ENCODE results near the gene L2HGDH.
"Not testable (repeated sequence)": the region's sequence is repeated elsewhere in the genome, so short reads cannot be mapped to it uniquely, and the experiment has no call there.

Gene L2HGDH

GRCh38 chr14:50319721-50320120 lies 7.7 kb upstream of the L2HGDH start:
- no peak overlapping the region for H3K4me2 ChIP-seq (ENCODE audit: insufficient read depth, low read length)
- no peaks in the 10 kb centered on the region for H3K27me3 ChIP-seq (ENCODE audit: insufficient read depth, low read length, poor library complexity)
- peaks cover 26% of the 10 kb centered on the region for H3K79me2 ChIP-seq (ENCODE audit: insufficient read depth, low read length)
- peaks cover 4% of the 10 kb centered on the region; the same call in 1 of the 2 replicates for H4K20me1 ChIP-seq (ENCODE audit: insufficient read depth, low read length)
- H3K4me3 ChIP-seq (ENCODE audit: low read depth in 1 of 2, low read length in 2 of 2): no peak overlapping the region
- no peak for ATAC-seq (ENCODE audit: insufficient read depth, low read depth)
- no peaks in the 10 kb centered on the region for H3K9me3 ChIP-seq (ENCODE audit: insufficient read depth, low read length, severe bottlenecking)
- peaks cover 18% of the 10 kb centered on the region for H3K36me3 ChIP-seq (ENCODE audit: insufficient read depth, low read length)
- no peak overlapping the region for H3K9ac ChIP-seq (ENCODE audit: low read depth, low read length)
- H3K27ac ChIP-seq (ENCODE audit: low read length): no peak overlapping the region
- peaks cover 10% of the 10 kb centered on the region for H3K4me1 ChIP-seq (ENCODE audit: insufficient read depth, low read length)
- TF ChIP-seq CTCF (IDR thresholded peaks at IDR 0.05; ENCODE audit: borderline replicate concordance, extremely low read depth, low read length, poor library complexity, severe bottlenecking): no peak
- TF ChIP-seq EZH2 (IDR thresholded peaks at IDR 0.05; ENCODE audit: borderline replicate concordance, low read depth, low read length, severe bottlenecking): no peak
- no peak for DNase-seq
- no peak overlapping the region for H2AFZ ChIP-seq (ENCODE audit: low read depth, low read length)

GRCh38 chr14:50319293-50319692 lies 7.3 kb upstream of the L2HGDH start:
- no peak overlapping the region for H3K9ac ChIP-seq (ENCODE audit: low read depth, low read length)
- H2AFZ ChIP-seq (ENCODE audit: low read depth, low read length): no peak overlapping the region
- H3K4me1 ChIP-seq (ENCODE audit: insufficient read depth, low read length): peaks cover 10% of the 10 kb centered on the region
- H3K79me2 ChIP-seq (ENCODE audit: insufficient read depth, low read length): peaks cover 30% of the 10 kb centered on the region
- ATAC-seq (ENCODE audit: insufficient read depth, low read depth): no peak
- peaks cover 19% of the 10 kb centered on the region for H3K36me3 ChIP-seq (ENCODE audit: insufficient read depth, low read length)
- DNase-seq: no peak
- H3K9me3 ChIP-seq (ENCODE audit: insufficient read depth, low read length, severe bottlenecking): peaks cover under 1% of the 10 kb centered on the region
- TF ChIP-seq EZH2 (IDR thresholded peaks at IDR 0.05; ENCODE audit: borderline replicate concordance, low read depth, low read length, severe bottlenecking): no peak
- TF ChIP-seq CTCF (IDR thresholded peaks at IDR 0.05; ENCODE audit: borderline replicate concordance, extremely low read depth, low read length, poor library complexity, severe bottlenecking): no peak
- H3K27ac ChIP-seq (ENCODE audit: low read length): no peak overlapping the region
- peaks cover 4% of the 10 kb centered on the region; the same call in 1 of the 2 replicates for H4K20me1 ChIP-seq (ENCODE audit: insufficient read depth, low read length)
- no peaks in the 10 kb centered on the region for H3K27me3 ChIP-seq (ENCODE audit: insufficient read depth, low read length, poor library complexity)
- H3K4me3 ChIP-seq (ENCODE audit: low read depth in 1 of 2, low read length in 2 of 2): no peak overlapping the region
- no peak overlapping the region for H3K4me2 ChIP-seq (ENCODE audit: insufficient read depth, low read length)

DNA sequence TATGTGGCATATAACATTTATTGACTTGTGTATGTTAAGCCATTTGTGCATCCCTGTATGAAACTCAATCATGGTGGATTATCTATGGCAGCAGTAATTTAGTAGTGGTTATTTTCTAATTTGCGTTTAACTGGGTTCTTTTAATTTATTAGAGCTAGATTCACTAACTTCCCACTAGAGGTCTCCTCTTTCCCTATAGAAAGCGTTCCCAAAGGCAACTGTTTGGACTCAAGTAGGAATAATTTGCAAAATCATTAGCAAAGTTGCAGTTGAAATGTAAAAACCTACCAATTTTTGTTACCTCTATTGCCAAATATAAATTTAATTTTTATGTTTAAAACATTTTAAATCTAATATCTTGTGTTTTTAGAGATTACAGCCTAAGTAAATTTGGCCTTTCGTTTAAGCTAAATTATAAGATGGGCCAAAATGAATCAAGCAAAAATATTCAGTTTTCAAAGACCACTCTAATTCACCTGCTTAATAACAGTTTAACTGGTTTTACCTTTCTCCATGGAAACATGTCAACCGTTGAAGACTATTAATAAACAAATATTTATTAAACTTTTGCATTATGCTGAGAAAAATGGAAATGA lies 6.1 kb upstream of the L2HGDH start:
- peaks cover 15% of the 10 kb centered on the region for H3K36me3 ChIP-seq (ENCODE audit: insufficient read depth, low read length)
- peaks cover 4% of the 10 kb centered on the region; the same call in 1 of the 2 replicates for H4K20me1 ChIP-seq (ENCODE audit: insufficient read depth, low read length)
- no peak overlapping the region for H2AFZ ChIP-seq (ENCODE audit: low read depth, low read length)
- no peak overlapping the region for H3K4me2 ChIP-seq (ENCODE audit: insufficient read depth, low read length)
- peaks cover 17% of the 10 kb centered on the region for H3K4me1 ChIP-seq (ENCODE audit: insufficient read depth, low read length)
- H3K79me2 ChIP-seq (ENCODE audit: insufficient read depth, low read length): peaks cover 41% of the 10 kb centered on the region
- ATAC-seq (ENCODE audit: insufficient read depth, low read depth) (no peak), DNase-seq (no peak)
- H3K9me3 ChIP-seq (ENCODE audit: insufficient read depth, low read length, severe bottlenecking): peaks cover 6% of the 10 kb centered on the region
- H3K4me3 ChIP-seq (ENCODE audit: low read depth in 1 of 2, low read length in 2 of 2): no peak overlapping the region
- no peak overlapping the region for H3K27ac ChIP-seq (ENCODE audit: low read length)
- H3K9ac ChIP-seq (ENCODE audit: low read depth, low read length): no peak overlapping the region
- TF ChIP-seq CTCF (IDR thresholded peaks at IDR 0.05; ENCODE audit: borderline replicate concordance, extremely low read depth, low read length, poor library complexity, severe bottlenecking) (peak; percentile 66), EZH2 (IDR thresholded peaks at IDR 0.05; ENCODE audit: borderline replicate concordance, low read depth, low read length, severe bottlenecking) (no peak)
- no peaks in the 10 kb centered on the region for H3K27me3 ChIP-seq (ENCODE audit: insufficient read depth, low read length, poor library complexity)

DNA sequence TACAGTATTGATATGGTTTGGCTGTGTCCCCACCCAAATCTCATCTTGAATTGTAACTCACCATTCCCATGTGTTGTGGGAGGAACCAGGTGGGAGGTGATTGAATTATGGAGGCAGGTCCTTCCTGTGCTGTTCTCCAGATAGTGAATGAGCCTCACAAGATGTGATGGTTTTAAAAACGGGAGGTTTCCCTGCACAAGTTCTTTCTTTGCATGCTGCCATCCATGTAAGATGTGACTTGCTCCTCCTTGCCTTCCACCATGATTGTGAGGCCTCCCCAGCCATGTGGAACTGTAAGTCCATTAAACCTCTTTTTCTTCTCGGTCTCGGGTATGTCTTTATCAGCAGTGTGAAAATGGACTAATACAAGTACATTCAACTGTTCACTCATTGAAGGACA lies 2.1 kb upstream of the L2HGDH start:
- H3K4me1 ChIP-seq (ENCODE audit: insufficient read depth, low read length): peaks cover 29% of the 10 kb centered on the region
- H3K4me2 ChIP-seq (ENCODE audit: insufficient read depth, low read length): peak overlapping the region; percentile 85; the same call in 1 of the 2 replicates
- H3K9ac ChIP-seq (ENCODE audit: low read depth, low read length); H3K36me3 ChIP-seq (ENCODE audit: insufficient read depth, low read length); H3K27me3 ChIP-seq (ENCODE audit: insufficient read depth, low read length, poor library complexity); H3K4me3 ChIP-seq (ENCODE audit: low read depth in 1 of 2, low read length in 2 of 2); H2AFZ ChIP-seq (ENCODE audit: low read depth, low read length); H4K20me1 ChIP-seq (ENCODE audit: insufficient read depth, low read length); ATAC-seq (ENCODE audit: insufficient read depth, low read depth); H3K9me3 ChIP-seq (ENCODE audit: insufficient read depth, low read length, severe bottlenecking); H3K27ac ChIP-seq (ENCODE audit: low read length); DNase-seq: not testable (repeated sequence)
- H3K79me2 ChIP-seq (ENCODE audit: insufficient read depth, low read length): peaks cover 50% of the 10 kb centered on the region

Measured in DND-41 (cell line).